Osteoblast (primary cell): ENCODE data around the gene HSP90B1. TPM values are rescaled to one million over a fixed set of nuclear protein-coding genes. Genes with fewer than 3 reads are reported as not detected.

Experiments used
- DNase-seq: peaks from one replicate; pipeline ENCODE4 v3.0.0; 2011; ENCODE audit warnings: low spot score, mixed read lengths; ENCODE audit not compliant: insufficient read length; ENCODE audit errors: missing footprints
- H2AFZ ChIP-seq: 2 replicates; pipeline ENCODE4 v1.6.0; 2011; ENCODE audit warnings: mild to moderate bottlenecking, low read length
- H3K27ac ChIP-seq: 2 replicates; pipeline ENCODE4 v1.5.1; 2011; ENCODE audit warnings: mild to moderate bottlenecking, low read depth, low read length, moderate library complexity
- H3K27me3 ChIP-seq: 2 replicates; pipeline ENCODE4 v1.6.0; 2012; ENCODE audit warnings: mild to moderate bottlenecking, control low read depth, inconsistent platforms, low read length, moderate library complexity; ENCODE audit not compliant: insufficient read depth
- H3K36me3 ChIP-seq: 2 replicates; pipeline ENCODE4 v1.5.1; 2011; ENCODE audit warnings: mild to moderate bottlenecking, low read length, control low read depth, moderate library complexity; ENCODE audit not compliant: insufficient read depth
- H3K4me1 ChIP-seq: 2 replicates; pipeline ENCODE4 v1.5.1; 2011; ENCODE audit warnings: mild to moderate bottlenecking, low read length, control low read depth, moderate library complexity; ENCODE audit not compliant: insufficient read depth
- H3K4me2 ChIP-seq: 2 replicates; pipeline ENCODE4 v1.6.0; 2011; ENCODE audit warnings: mild to moderate bottlenecking, low read length; ENCODE audit not compliant: insufficient read depth
- H3K4me3 ChIP-seq: fragments of 200-600 bp; sonication (generic); 3 replicates; pipeline ENCODE4 v1.5.1; 2012; ENCODE audit warnings: mild to moderate bottlenecking, low read length, inconsistent platforms; ENCODE audit not compliant: insufficient read depth
- H3K79me2 ChIP-seq: 2 replicates; pipeline ENCODE4 v1.6.0; 2012; ENCODE audit warnings: mild to moderate bottlenecking, low read length, control low read depth, inconsistent platforms; ENCODE audit not compliant: insufficient read depth
- H3K9me3 ChIP-seq: 2 replicates; pipeline ENCODE4 v1.5.1; 2011; ENCODE audit warnings: low read depth, low read length, control low read depth
- H4K20me1 ChIP-seq: 2 replicates; pipeline ENCODE4 v1.6.0; 2012; ENCODE audit warnings: mild to moderate bottlenecking, low read length, control low read depth; ENCODE audit not compliant: insufficient read depth
- CTCF ChIP-seq: IDR thresholded peaks from 2 replicates; pipeline ENCODE4 v1.5.1; 2011; ENCODE audit warnings: mild to moderate bottlenecking, low read depth, low read length, moderate library complexity; ENCODE audit errors: extremely low read depth
- total RNA-seq: library from RNA; depleted of rRNA; stranded (reverse); fragments of >200 nt; gene quantifications from 2 replicates; pipeline ENCODE4 v1.2.3, GENCODE V29; 2012

The HSP90B1 gene
- total RNA-seq, 1 donor, result 430 TPM

GRCh38 chr12:103958621-103959020, 28.4 kb downstream of the HSP90B1 start:
- Histone ChIP-seq H3K27ac (no peak overlapping the region), H4K20me1 (no peaks in the 10 kb centered on the region), H3K4me3 (no peak overlapping the region), H3K36me3 (peaks cover 12% of the 10 kb centered on the region), H3K27me3 (no peaks in the 10 kb centered on the region), H2AFZ (no peak overlapping the region), H3K79me2 (peaks cover 33% of the 10 kb centered on the region), H3K4me2 (no peak overlapping the region), H3K9me3 (no peaks in the 10 kb centered on the region), H3K4me1 (peaks cover 10% of the 10 kb centered on the region)
- DNase-seq, result no peak
- no peak for TF ChIP-seq CTCF

DNA sequence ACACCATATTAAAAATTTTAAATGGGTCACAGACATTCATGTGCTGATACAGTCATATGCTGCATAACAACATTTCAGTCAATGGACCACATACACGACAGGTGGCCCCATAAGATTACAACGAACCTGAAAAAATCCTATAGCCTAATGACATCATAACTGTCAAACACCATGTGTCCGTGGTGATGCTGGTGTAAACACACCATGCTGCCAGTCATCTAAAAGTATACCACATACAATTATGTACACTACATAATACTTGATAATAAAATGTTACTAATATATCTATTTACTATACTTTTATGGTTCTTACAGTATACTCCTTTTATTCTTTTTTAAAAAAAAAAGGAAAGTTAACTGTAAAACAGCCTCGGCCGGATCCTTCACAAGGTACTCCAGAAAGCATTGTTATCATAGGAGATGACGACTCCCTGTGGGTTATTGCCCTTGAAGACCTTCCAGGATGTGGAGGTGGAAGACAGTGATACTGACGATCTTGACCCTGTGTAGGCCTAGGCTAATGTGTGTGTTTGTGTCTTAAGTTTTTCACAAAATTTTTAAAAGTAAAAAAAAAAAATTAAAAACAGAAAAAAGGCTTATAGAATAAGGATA, 30.5 kb downstream of the HSP90B1 start:
- no peak overlapping the region for H3K4me3 ChIP-seq
- no peak for TF ChIP-seq CTCF

GRCh38 chr12:103962493-103962892, 32.3 kb downstream of the HSP90B1 start:
- no peaks in the 10 kb centered on the region for H3K9me3 ChIP-seq
- H3K79me2 ChIP-seq, result peaks cover 38% of the 10 kb centered on the region
- H2AFZ ChIP-seq, result no peak overlapping the region
- H3K4me3 ChIP-seq, result no peak overlapping the region
- DNase-seq, result no peak
- no peaks in the 10 kb centered on the region for H4K20me1 ChIP-seq
- no peaks in the 10 kb centered on the region for H3K36me3 ChIP-seq
- H3K4me1 ChIP-seq, result peaks cover 19% of the 10 kb centered on the region
- no peak overlapping the region for H3K27ac ChIP-seq
- no peak for TF ChIP-seq CTCF
- H3K4me2 ChIP-seq, result no peak overlapping the region
- H3K27me3 ChIP-seq, result no peaks in the 10 kb centered on the region

More for the DNA sequence above, 30.5 kb downstream of the HSP90B1 start:
- no peaks in the 10 kb centered on the region for H3K36me3 ChIP-seq
- H3K79me2 ChIP-seq, result peaks cover 32% of the 10 kb centered on the region
- H3K4me2 ChIP-seq, result no peak overlapping the region
- H3K4me1 ChIP-seq, result peaks cover 20% of the 10 kb centered on the region
- no peak overlapping the region for H2AFZ ChIP-seq
- no peak overlapping the region for H3K27ac ChIP-seq
- no peak for DNase-seq
- no peaks in the 10 kb centered on the region for H3K27me3 ChIP-seq
- no peaks in the 10 kb centered on the region for H4K20me1 ChIP-seq
- H3K9me3 ChIP-seq, result no peaks in the 10 kb centered on the region

GRCh38 chr12:103964805-103965204, 34.6 kb downstream of the HSP90B1 start:
- no peak for DNase-seq
- no peak for TF ChIP-seq CTCF
- H3K4me2 ChIP-seq, result peak overlapping the region; percentile 90
- peaks cover 9% of the 10 kb centered on the region for H3K36me3 ChIP-seq
- peak overlapping the region; percentile 93 for H3K27ac ChIP-seq
- H3K79me2 ChIP-seq, result peaks cover 61% of the 10 kb centered on the region
- H3K4me1 ChIP-seq, result peaks cover 30% of the 10 kb centered on the region
- H3K9me3 ChIP-seq, result no peaks in the 10 kb centered on the region
- H4K20me1 ChIP-seq, result peaks cover 11% of the 10 kb centered on the region
- peak overlapping the region; percentile 79 for H2AFZ ChIP-seq
- no peaks in the 10 kb centered on the region for H3K27me3 ChIP-seq
- H3K4me3 ChIP-seq, result peak overlapping the region; percentile 80
